ENCODE measurements around the gene TENT4B.

Gene TENT4B

DNA sequence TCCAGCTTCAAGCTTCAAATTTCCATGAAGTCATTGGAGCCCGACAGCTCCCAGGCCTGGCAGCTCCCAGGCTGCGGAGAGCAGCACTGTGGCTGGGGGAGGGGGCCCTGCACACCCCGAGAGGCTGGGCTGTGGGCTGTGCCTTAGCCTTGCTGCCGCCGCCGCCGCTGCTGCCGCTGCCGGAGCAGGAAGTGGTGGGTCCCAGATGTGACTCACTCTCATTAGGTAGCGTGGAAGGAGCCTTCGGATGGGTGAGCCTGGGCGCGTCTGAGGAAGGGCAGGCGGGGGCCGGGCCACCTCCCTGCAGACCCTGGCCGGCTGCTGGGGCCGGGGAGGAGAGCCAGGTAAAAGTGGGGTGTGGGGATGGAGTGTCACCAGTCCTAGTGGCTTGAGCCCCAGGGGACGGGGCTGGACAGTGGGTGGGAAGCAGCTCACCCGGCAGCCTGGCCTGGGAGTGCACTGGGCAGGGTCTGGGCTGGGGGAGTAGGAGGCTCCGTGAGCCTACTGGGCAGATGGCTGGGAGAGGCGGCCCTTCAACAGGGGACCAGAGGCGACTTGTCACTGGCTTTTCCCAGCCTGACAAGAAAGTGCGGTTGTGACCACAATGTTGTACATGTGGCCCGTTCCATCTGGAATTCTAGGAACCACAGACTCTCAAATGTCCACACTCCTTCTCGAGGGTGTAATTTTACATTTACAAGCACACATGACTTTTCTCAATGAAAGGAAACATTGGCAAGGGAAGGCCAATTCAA lies 113.4 kb downstream of the TENT4B start, which contains the start of gene ADCY7:
Gene ADCY7, plus strand, starts transcription at position 215 of the 755 bp plus-strand sequence. CDS start 21,629 bp downstream, outside the sequence.
- peak within 1 kb of the TSS; percentile 25 for H3K4me3 ChIP-seq (ENCODE audit: low read length)
- no peaks in the 10 kb centered on the region for H3K27me3 ChIP-seq (ENCODE audit: control insufficient read depth, insufficient read depth, low read length)
- no peaks in the 10 kb centered on the region for H3K9me3 ChIP-seq (ENCODE audit: control insufficient read depth, low read length)
- H3K4me1 ChIP-seq (ENCODE audit: control insufficient read depth, insufficient read depth, low read length) = peaks cover 40% of the 10 kb centered on the region
- H3K9ac ChIP-seq (ENCODE audit: low read length) = peak within 1 kb of the TSS; percentile 64
- H3K36me3 ChIP-seq (ENCODE audit: control insufficient read depth, insufficient read depth, low read length) = no peaks in the 10 kb centered on the region

GRCh38 chr16:50267151-50267631 lies 114.1 kb downstream of the TENT4B start:
- no peaks in the 10 kb centered on the region for H3K36me3 ChIP-seq (ENCODE audit: control insufficient read depth, insufficient read depth, low read length)
- H3K9ac ChIP-seq (ENCODE audit: low read length) = no peak overlapping the region
- H3K4me3 ChIP-seq (ENCODE audit: low read length) = peak overlapping the region; percentile 25
- H3K9me3 ChIP-seq (ENCODE audit: control insufficient read depth, low read length) = no peaks in the 10 kb centered on the region
- peaks cover 34% of the 10 kb centered on the region for H3K4me1 ChIP-seq (ENCODE audit: control insufficient read depth, insufficient read depth, low read length)
- no peaks in the 10 kb centered on the region for H3K27me3 ChIP-seq (ENCODE audit: control insufficient read depth, insufficient read depth, low read length)

DNA sequence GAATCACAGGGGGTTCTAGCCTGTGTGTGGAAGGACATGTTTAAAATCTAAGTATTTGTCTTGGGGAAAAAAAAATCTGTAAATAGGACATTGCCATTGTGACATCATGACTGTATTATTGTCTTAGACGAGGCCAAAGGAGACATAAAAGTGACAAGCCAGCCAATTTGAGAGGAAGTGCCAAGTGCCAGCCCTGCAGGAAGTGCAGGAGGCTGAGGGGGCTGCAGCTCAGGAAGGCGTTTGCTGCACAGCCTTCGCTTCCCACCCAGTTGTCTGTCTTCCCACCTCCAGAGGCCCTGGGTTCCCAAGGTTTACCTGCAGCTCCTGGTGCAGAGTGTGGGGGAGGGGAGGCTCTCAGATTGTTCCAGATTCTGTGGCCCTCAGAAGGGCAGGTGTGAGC lies 114.5 kb downstream of the TENT4B start:
- Histone ChIP-seq H3K27me3 (ENCODE audit: control insufficient read depth, insufficient read depth, low read length) (no peaks in the 10 kb centered on the region), H3K4me3 (ENCODE audit: low read length) (no peak overlapping the region), H3K9ac (ENCODE audit: low read length) (no peak overlapping the region), H3K36me3 (ENCODE audit: control insufficient read depth, insufficient read depth, low read length) (no peaks in the 10 kb centered on the region), H3K4me1 (ENCODE audit: control insufficient read depth, insufficient read depth, low read length) (peaks cover 34% of the 10 kb centered on the region), H3K9me3 (ENCODE audit: control insufficient read depth, low read length) (no peaks in the 10 kb centered on the region)

DNA sequence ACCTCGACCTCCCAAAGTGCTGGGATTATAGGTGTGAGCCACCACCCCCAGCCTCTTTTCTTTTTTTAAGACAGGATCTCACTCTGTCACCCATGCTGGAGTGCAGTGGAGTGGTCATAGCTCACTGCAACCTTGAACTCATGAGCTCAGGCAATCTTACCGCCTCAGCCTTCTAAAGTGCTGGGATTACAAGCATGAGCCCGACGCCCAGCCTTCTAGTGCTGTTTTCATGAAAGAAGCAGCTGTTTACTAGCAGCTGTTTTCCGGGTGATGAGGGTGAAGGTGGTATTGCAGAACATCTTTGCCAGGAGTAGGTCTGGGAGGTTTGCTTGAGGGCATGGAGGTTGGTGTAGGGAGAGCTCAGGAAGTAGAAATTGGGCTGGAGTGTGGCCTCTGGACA lies 115.2 kb downstream of the TENT4B start:
- H3K9ac ChIP-seq (ENCODE audit: low read length) = no peak overlapping the region
- H3K4me1 ChIP-seq (ENCODE audit: control insufficient read depth, insufficient read depth, low read length) = peaks cover 30% of the 10 kb centered on the region
- no peaks in the 10 kb centered on the region for H3K36me3 ChIP-seq (ENCODE audit: control insufficient read depth, insufficient read depth, low read length)
- H3K9me3 ChIP-seq (ENCODE audit: control insufficient read depth, low read length) = no peaks in the 10 kb centered on the region
- H3K27me3 ChIP-seq (ENCODE audit: control insufficient read depth, insufficient read depth, low read length) = no peaks in the 10 kb centered on the region
- no peak overlapping the region for H3K4me3 ChIP-seq (ENCODE audit: low read length)

DNA sequence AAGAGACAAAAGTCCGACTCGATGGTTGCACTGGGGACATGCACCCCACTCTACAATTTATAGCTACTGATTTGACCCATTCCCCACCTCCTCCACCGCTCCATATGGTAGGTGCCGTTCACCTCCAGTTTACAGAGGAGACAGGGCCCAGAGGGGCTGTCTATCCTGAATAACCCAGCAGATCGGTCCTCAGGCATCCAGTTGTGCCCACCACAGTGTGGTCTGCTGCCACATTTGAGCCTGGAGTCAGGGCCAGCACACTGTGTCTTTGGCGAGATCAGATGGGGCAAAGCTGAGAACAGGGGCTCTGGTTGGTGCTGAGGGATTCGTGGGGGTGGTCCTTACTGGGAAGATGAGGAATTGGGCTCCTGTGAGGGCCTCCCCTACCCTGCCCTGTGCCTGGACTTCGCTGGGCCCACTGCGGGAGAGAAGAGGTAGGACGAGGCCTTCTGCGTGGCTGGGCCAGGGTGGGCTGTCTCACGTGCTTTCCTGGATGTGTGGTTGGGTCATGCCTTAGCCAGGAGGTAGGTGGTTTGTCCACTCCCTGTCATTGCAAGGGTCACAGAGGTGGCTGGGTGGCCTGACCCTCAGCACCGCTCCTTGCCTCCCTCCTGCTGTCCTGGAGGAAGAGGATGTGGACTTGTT lies 116.1 kb downstream of the TENT4B start:
- H3K4me1 ChIP-seq (ENCODE audit: control insufficient read depth, insufficient read depth, low read length) = peaks cover 24% of the 10 kb centered on the region
- H3K4me3 ChIP-seq (ENCODE audit: low read length) = no peak overlapping the region
- no peaks in the 10 kb centered on the region for H3K9me3 ChIP-seq (ENCODE audit: control insufficient read depth, low read length)
- H3K9ac ChIP-seq (ENCODE audit: low read length) = no peak overlapping the region
- H3K36me3 ChIP-seq (ENCODE audit: control insufficient read depth, insufficient read depth, low read length) = no peaks in the 10 kb centered on the region
- no peaks in the 10 kb centered on the region for H3K27me3 ChIP-seq (ENCODE audit: control insufficient read depth, insufficient read depth, low read length)

DNA sequence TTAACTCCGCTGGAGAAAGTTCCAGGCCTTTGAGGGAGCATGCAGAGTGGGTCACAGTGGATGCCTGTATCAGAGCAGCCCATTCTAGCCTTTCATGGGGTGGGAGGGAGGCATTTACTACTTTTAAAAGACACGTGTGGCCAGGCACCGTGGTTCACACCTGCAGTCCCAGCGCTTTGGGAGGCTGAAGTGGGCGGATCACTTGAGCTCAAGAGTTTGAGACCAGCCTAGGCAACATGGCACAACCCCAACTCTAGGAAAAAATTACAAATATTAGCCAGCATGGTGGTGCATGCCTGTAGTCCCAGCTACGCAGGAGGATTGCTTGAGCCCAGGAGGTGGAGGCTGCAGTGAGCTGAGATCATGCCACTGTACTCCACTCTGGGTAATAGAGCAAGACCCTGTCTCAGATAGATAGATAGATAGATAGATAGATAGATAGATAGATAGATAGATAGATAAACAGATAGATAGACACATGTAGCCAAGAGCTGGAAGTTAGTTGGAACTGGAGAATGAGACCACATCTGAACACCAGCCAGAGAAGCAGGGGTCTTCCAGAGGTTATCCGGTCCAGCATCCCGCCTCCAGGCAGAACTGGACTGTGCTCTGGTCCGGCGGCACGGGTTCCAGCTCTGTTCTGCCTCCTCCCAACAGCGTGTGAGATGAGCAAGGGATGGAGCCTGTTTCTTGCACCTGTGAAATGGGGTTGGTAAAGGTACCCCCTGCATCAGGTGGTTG lies 116.8 kb downstream of the TENT4B start:
- Histone ChIP-seq H3K9ac (ENCODE audit: low read length) (no peak overlapping the region), H3K4me3 (ENCODE audit: low read length) (no peak overlapping the region), H3K9me3 (ENCODE audit: control insufficient read depth, low read length) (no peaks in the 10 kb centered on the region), H3K36me3 (ENCODE audit: control insufficient read depth, insufficient read depth, low read length) (no peaks in the 10 kb centered on the region), H3K4me1 (ENCODE audit: control insufficient read depth, insufficient read depth, low read length) (peaks cover 23% of the 10 kb centered on the region), H3K27me3 (ENCODE audit: control insufficient read depth, insufficient read depth, low read length) (no peaks in the 10 kb centered on the region)

- Histone ChIP-seq H3K4me1 (ENCODE audit: control insufficient read depth, insufficient read depth, low read length) (peaks cover 19% of the 10 kb centered on the region), H3K4me3 (ENCODE audit: low read length) (no peak overlapping the region), H3K9ac (ENCODE audit: low read length) (no peak overlapping the region), H3K9me3 (ENCODE audit: control insufficient read depth, low read length) (no peaks in the 10 kb centered on the region), H3K27me3 (ENCODE audit: control insufficient read depth, insufficient read depth, low read length) (no peaks in the 10 kb centered on the region), H3K36me3 (ENCODE audit: control insufficient read depth, insufficient read depth, low read length) (no peaks in the 10 kb centered on the region)
Observed at GRCh38 chr16:50270510-50271147, 117.5 kb downstream of the TENT4B start.

DNA sequence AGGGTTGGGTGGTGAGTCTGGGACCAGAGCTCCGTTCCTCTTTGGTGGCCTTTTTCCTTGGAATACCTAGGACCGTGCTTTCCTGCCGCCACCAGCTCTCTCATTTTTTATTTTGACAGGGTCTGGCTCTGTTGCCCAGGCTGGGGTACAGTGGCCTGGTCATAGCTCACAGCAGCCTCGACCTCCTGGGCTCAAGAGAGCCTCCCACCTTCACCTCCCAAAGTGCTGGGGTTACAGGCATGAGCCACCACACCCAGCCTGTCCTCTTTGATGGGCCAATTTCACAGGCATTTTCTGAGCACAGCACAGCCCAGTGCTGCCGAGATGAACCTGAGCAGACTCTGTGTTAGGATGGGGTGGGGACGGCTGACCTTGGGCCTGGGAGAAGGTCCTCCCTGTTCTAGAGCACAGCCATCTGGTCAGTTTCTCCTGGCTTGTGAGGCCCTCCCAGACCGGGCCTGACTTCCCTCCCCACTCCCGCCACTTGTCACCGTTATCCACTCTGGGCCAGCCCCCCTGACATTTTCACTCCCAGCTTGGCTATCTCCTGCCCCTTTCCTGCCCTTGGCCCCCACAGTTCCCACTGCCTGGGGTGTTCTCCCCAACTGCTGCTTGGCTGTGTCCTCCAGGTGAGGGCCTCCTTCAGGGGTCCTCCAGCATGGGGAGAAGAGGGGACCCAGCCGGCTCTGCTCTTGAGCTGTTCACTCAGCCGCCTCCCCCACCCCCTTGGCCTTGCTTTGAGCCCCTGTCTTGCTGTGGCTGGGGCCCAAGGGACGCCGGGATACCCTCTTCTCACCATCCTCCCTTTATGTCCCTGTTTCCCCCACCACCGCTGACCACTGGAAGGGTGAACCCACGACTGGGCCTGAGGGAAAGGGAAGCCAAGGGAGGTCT lies 118.3 kb downstream of the TENT4B start:
- no peaks in the 10 kb centered on the region for H3K36me3 ChIP-seq (ENCODE audit: control insufficient read depth, insufficient read depth, low read length)
- no peak overlapping the region for H3K4me3 ChIP-seq (ENCODE audit: low read length)
- H3K4me1 ChIP-seq (ENCODE audit: control insufficient read depth, insufficient read depth, low read length) = peaks cover 12% of the 10 kb centered on the region
- no peaks in the 10 kb centered on the region for H3K9me3 ChIP-seq (ENCODE audit: control insufficient read depth, low read length)
- no peak overlapping the region for H3K9ac ChIP-seq (ENCODE audit: low read length)
- H3K27me3 ChIP-seq (ENCODE audit: control insufficient read depth, insufficient read depth, low read length) = no peaks in the 10 kb centered on the region

GRCh38 chr16:50272111-50272571 lies 119.0 kb downstream of the TENT4B start:
- Histone ChIP-seq H3K4me3 (ENCODE audit: low read length) (no peak overlapping the region), H3K4me1 (ENCODE audit: control insufficient read depth, insufficient read depth, low read length) (peaks cover 4% of the 10 kb centered on the region), H3K27me3 (ENCODE audit: control insufficient read depth, insufficient read depth, low read length) (no peaks in the 10 kb centered on the region), H3K36me3 (ENCODE audit: control insufficient read depth, insufficient read depth, low read length) (no peaks in the 10 kb centered on the region), H3K9me3 (ENCODE audit: control insufficient read depth, low read length) (no peaks in the 10 kb centered on the region), H3K9ac (ENCODE audit: low read length) (no peak overlapping the region)

GRCh38 chr16:50272687-50273381 lies 119.7 kb downstream of the TENT4B start:
- Histone ChIP-seq H3K36me3 (ENCODE audit: control insufficient read depth, insufficient read depth, low read length) (no peaks in the 10 kb centered on the region), H3K9me3 (ENCODE audit: control insufficient read depth, low read length) (no peaks in the 10 kb centered on the region), H3K4me3 (ENCODE audit: low read length) (no peak overlapping the region), H3K4me1 (ENCODE audit: control insufficient read depth, insufficient read depth, low read length) (peaks cover 3% of the 10 kb centered on the region), H3K27me3 (ENCODE audit: control insufficient read depth, insufficient read depth, low read length) (no peaks in the 10 kb centered on the region), H3K9ac (ENCODE audit: low read length) (no peak overlapping the region)

DNA sequence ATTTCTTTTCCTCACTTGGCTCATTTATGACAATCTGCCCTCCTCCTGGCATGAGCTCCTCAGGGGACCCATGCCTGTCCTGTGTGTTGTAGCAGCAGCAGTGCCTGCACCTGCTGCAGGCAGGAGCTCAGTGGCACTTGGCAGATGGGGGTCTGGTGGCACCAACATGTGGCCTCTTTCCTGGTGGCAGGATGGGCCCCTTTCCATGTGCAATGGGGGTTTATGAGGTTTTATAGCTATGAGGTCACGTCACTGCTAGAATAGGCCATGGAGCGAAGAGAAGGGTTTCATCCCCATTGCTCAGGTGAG lies 120.2 kb downstream of the TENT4B start:
- Histone ChIP-seq H3K27me3 (ENCODE audit: control insufficient read depth, insufficient read depth, low read length) (no peaks in the 10 kb centered on the region), H3K9me3 (ENCODE audit: control insufficient read depth, low read length) (no peaks in the 10 kb centered on the region), H3K36me3 (ENCODE audit: control insufficient read depth, insufficient read depth, low read length) (no peaks in the 10 kb centered on the region), H3K9ac (ENCODE audit: low read length) (no peak overlapping the region), H3K4me3 (ENCODE audit: low read length) (no peak overlapping the region), H3K4me1 (ENCODE audit: control insufficient read depth, insufficient read depth, low read length) (peaks cover 3% of the 10 kb centered on the region)
